Measurements from ENCODE around the gene TRAK2. TPM values are rescaled to one million over a fixed set of nuclear protein-coding genes. Genes with fewer than 3 reads are reported as not detected.

The TRAK2 gene
- total and polyA plus RNA-seq, 2 donors (not counting 1 experiment from before 2014, with no cell fraction given), result 16.9 to 21.6 TPM

DNA sequence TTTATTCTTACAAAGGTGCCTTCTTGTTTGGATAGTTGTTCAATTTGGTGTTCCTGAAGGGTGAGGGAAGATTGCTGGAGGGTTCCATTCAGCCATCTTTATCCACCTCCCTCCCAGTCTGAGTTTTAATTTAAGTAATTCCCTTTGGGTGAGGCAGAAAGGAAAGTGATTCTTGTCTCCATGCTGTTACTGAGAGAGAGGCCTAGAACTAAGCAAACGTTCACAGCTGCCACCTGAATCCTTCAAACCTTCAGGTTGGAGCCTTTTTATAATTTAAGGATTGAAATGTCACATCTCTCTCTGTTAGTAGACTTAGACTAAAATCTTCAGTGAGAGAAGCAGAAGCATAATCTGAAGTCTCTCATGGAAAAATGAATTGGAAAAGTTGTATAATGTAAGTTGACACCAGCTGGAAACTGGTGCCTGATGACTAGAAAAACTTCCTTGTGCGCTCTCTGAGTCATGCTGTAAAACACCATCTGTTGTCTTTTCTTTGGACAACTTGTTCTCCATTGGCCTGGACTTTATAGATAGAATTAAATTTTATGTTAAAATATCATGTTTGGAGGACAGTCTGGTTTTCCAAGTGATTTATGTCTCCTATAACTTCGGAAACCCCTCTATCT is 14.9 kb upstream of the TRAK2 start:
- Mint-ChIP-seq H3K4me1 (no peaks in the 10 kb centered on the region), H3K9me3 (ENCODE audit: insufficient read depth) (no peaks in the 10 kb centered on the region), H3K4me3 (no peak overlapping the region), H3K27me3 (no peaks in the 10 kb centered on the region), H3K27ac (no peak overlapping the region)
- H3K4me3 ChIP-seq (ENCODE audit: control extremely low read depth in 1 of 5, extremely low read depth in 1 of 5, insufficient read depth in 1 of 5, low read depth in 2 of 5, low read length in 4 of 5), result no peak overlapping the region
- no peak overlapping the region for H3K27ac ChIP-seq (ENCODE audit: low read length in 2 of 2)
- ATAC-seq (ENCODE audit: low read depth) (no peak), DNase-seq (no peak)
- ChIA-PET POLR2A (no interaction called here), CTCF (no interaction called here)
- no peak for TF ChIP-seq EZH2 (IDR thresholded peaks at IDR 0.05; ENCODE audit: borderline replicate concordance, insufficient read depth, low read depth, low read length, poor library complexity, severe bottlenecking)
- TF ChIP-seq, protein P1, sequence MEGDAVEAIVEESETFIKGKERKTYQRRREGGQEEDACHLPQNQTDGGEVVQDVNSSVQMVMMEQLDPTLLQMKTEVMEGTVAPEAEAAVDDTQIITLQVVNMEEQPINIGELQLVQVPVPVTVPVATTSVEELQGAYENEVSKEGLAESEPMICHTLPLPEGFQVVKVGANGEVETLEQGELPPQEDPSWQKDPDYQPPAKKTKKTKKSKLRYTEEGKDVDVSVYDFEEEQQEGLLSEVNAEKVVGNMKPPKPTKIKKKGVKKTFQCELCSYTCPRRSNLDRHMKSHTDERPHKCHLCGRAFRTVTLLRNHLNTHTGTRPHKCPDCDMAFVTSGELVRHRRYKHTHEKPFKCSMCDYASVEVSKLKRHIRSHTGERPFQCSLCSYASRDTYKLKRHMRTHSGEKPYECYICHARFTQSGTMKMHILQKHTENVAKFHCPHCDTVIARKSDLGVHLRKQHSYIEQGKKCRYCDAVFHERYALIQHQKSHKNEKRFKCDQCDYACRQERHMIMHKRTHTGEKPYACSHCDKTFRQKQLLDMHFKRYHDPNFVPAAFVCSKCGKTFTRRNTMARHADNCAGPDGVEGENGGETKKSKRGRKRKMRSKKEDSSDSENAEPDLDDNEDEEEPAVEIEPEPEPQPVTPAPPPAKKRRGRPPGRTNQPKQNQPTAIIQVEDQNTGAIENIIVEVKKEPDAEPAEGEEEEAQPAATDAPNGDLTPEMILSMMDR (IDR thresholded peaks at IDR 0.05), result no peak
- WGBS (ENCODE audit: insufficient coverage), result 100% methylated on average over 2 of the region's 3 CpGs
- no peaks in the 10 kb centered on the region for H4K20me1 ChIP-seq (ENCODE audit: control insufficient read depth, insufficient read depth, low read length, poor library complexity, severe bottlenecking)
- H3K36me3 ChIP-seq (replicated peaks in 1 of 2; ENCODE audit: control extremely low read depth in 1 of 2, control insufficient read depth in 1 of 2, extremely low read depth in 1 of 2, insufficient read depth in 2 of 2, low read length in 1 of 2), result peaks cover 8 to 50% of the 10 kb centered on the region in 2 experiments
- intact Hi-C loops (cut with micrococcal nuclease), result no loop called here
- no peak overlapping the region for H3K4me2 ChIP-seq (replicated peaks; ENCODE audit: low read depth, low read length, poor library complexity, severe bottlenecking)
- no peaks in the 10 kb centered on the region for H3K4me1 ChIP-seq (ENCODE audit: control insufficient read depth in 2 of 2, insufficient read depth in 2 of 2, low read length in 2 of 2)
- no peak overlapping the region for H2AFZ ChIP-seq (ENCODE audit: insufficient read depth, low read depth, low read length, poor library complexity, severe bottlenecking)
- no peaks in the 10 kb centered on the region for H3K27me3 ChIP-seq (replicated peaks in 1 of 4; ENCODE audit: control extremely low read depth in 1 of 4, control insufficient read depth in 3 of 4, insufficient read depth in 4 of 4, low read length in 3 of 4)
- H3K9me3 ChIP-seq (ENCODE audit: control extremely low read depth in 1 of 3, control insufficient read depth in 2 of 3, insufficient read depth in 1 of 3, low read length in 2 of 3), result no peaks in the 10 kb centered on the region
- H3K9ac ChIP-seq (ENCODE audit: low read length), result no peak overlapping the region
- no peaks in the 10 kb centered on the region for H3K79me2 ChIP-seq (ENCODE audit: control insufficient read depth, insufficient read depth, low read length)

DNA sequence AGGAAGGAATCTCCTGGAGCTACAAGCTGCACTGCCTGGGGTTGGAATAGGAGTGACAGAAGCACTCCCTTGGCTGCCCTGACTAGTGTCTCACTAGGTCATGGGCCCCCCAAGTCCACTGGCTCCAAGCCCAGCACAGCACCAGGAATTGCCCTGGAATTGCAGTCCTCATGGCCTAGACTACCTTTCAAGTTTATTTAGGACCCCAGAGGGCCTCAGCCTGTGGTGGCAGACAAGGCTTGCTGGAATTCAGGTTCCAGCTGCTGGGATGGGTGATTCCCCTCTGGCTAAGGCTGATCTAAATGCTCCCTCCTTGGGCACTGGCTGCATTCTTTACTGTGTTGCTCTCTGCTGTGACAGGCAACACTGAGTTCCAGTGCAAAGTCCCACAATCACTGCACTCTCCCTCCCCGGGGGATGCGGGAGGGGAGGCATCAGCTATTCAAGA is 14.3 kb upstream of the TRAK2 start:
- Histone ChIP-seq H3K9me3 (ENCODE audit: control extremely low read depth in 1 of 3, control insufficient read depth in 2 of 3, insufficient read depth in 1 of 3, low read length in 2 of 3) (no peaks in the 10 kb centered on the region), H2AFZ (ENCODE audit: insufficient read depth, low read depth, low read length, poor library complexity, severe bottlenecking) (no peak overlapping the region), H3K4me2 (replicated peaks; ENCODE audit: low read depth, low read length, poor library complexity, severe bottlenecking) (no peak overlapping the region), H3K27me3 (replicated peaks in 1 of 4; ENCODE audit: control extremely low read depth in 1 of 4, control insufficient read depth in 3 of 4, insufficient read depth in 4 of 4, low read length in 3 of 4) (no peaks in the 10 kb centered on the region), H4K20me1 (ENCODE audit: control insufficient read depth, insufficient read depth, low read length, poor library complexity, severe bottlenecking) (no peaks in the 10 kb centered on the region), H3K9ac (ENCODE audit: low read length) (no peak overlapping the region), H3K36me3 (replicated peaks in 1 of 2; ENCODE audit: control extremely low read depth in 1 of 2, control insufficient read depth in 1 of 2, extremely low read depth in 1 of 2, insufficient read depth in 2 of 2, low read length in 1 of 2) (peaks cover 8 to 45% of the 10 kb centered on the region in 2 experiments), H3K27ac (ENCODE audit: low read length in 2 of 2) (no peak overlapping the region), H3K79me2 (ENCODE audit: control insufficient read depth, insufficient read depth, low read length) (no peaks in the 10 kb centered on the region), H3K4me3 (ENCODE audit: control extremely low read depth in 1 of 5, extremely low read depth in 1 of 5, insufficient read depth in 1 of 5, low read depth in 2 of 5, low read length in 4 of 5) (no peak overlapping the region), H3K4me1 (ENCODE audit: control insufficient read depth in 2 of 2, insufficient read depth in 2 of 2, low read length in 2 of 2) (no peaks in the 10 kb centered on the region)
- Mint-ChIP-seq H3K4me3 (no peak overlapping the region), H3K27me3 (no peaks in the 10 kb centered on the region), H3K4me1 (no peaks in the 10 kb centered on the region), H3K27ac (no peak overlapping the region), H3K9me3 (ENCODE audit: insufficient read depth) (no peaks in the 10 kb centered on the region)
- TF ChIP-seq, protein P1 (IDR thresholded peaks at IDR 0.05), result no peak
- TF ChIP-seq EZH2 (IDR thresholded peaks at IDR 0.05; ENCODE audit: borderline replicate concordance, insufficient read depth, low read depth, low read length, poor library complexity, severe bottlenecking), result no peak
- CTCF ChIA-PET, result no interaction called here
- ATAC-seq (ENCODE audit: low read depth) (no peak), DNase-seq (no peak)
- WGBS (ENCODE audit: insufficient coverage), result no CpG with 5 or more reads among the region's 2 CpGs
- POLR2A ChIA-PET, result no interaction called here
- intact Hi-C loops (cut with micrococcal nuclease), result no loop called here

All from B cell (primary cell).